CD14-positive monocyte (primary cell): ENCODE measurements around the gene USP28. TPM values are rescaled to one million over a fixed set of nuclear protein-coding genes. Genes with fewer than 3 reads are reported as not detected.

Experiments used
- DNase-seq, 3 donors: peaks; one replicate each; pipeline ENCODE4 v3.0.0-alpha.2; 2011 to 2022
- H2AFZ ChIP-seq: 2 replicates; pipeline ENCODE4 v1.6.0; 2012; ENCODE audit warnings: mild to moderate bottlenecking, low read depth, low read length, inconsistent platforms; ENCODE audit not compliant: insufficient read depth, poor library complexity, severe bottlenecking
- H3K27ac ChIP-seq, 2 donors: 1 replicate in 1 of 2; 2 replicates in 1 of 2; pipeline ENCODE4 v1.5.1; 2012 to 2013; ENCODE audit warnings: low read length in 2 of 2, control low read depth in 1 of 2, inconsistent platforms in 1 of 2, low read depth in 1 of 2, mild to moderate bottlenecking in 1 of 2
- H3K27me3 ChIP-seq, 2 donors: one replicate each; pipeline versions ENCODE4 v1.6.0 to v1.6.1; 2011 to 2013; ENCODE audit warnings: low read length in 2 of 2; ENCODE audit not compliant: control insufficient read depth in 2 of 2, insufficient read depth in 2 of 2
- H3K36me3 ChIP-seq, 2 donors: replicated peaks in 1 of 2; 1 replicate in 1 of 2; 2 replicates in 1 of 2; pipeline versions ENCODE4 v1.5.1 to v1.6.1; 2012 to 2013; ENCODE audit warnings: low read length in 2 of 2, control low read depth in 1 of 2, inconsistent platforms in 1 of 2, mild to moderate bottlenecking in 1 of 2; ENCODE audit not compliant: insufficient read depth in 2 of 2, control insufficient read depth in 1 of 2
- H3K4me1 ChIP-seq, 2 donors: 1 replicate in 1 of 2; 2 replicates in 1 of 2; pipeline versions ENCODE4 v1.5.1 to v1.6.1; 2012 to 2013; ENCODE audit warnings: low read length in 2 of 2, control low read depth in 1 of 2, inconsistent platforms in 1 of 2, mild to moderate bottlenecking in 1 of 2, moderate library complexity in 1 of 2; ENCODE audit not compliant: insufficient read depth in 2 of 2, control insufficient read depth in 1 of 2
- H3K4me2 ChIP-seq: replicated peaks from 2 replicates; pipeline ENCODE3; 2012; ENCODE audit warnings: low read length, moderate library complexity, mild to moderate bottlenecking; ENCODE audit not compliant: poor library complexity, severe bottlenecking; ENCODE audit errors: extremely low read depth
- H3K4me3 ChIP-seq, 3 experiments: fragments of 200-600 bp in 1 of 3; sonication (generic) in 1 of 3; replicated peaks in 1 of 3; 1 replicate in 2 of 3; 2 replicates in 1 of 3; pipeline ENCODE4 v1.5.1; 2011 to 2013; ENCODE audit warnings: low read length in 3 of 3, mild to moderate bottlenecking in 3 of 3, control low read depth in 2 of 3, low read depth in 2 of 3, inconsistent platforms in 1 of 3, moderate library complexity in 1 of 3
- H3K79me2 ChIP-seq: 2 replicates; pipeline ENCODE4 v1.6.0; 2012; ENCODE audit warnings: mild to moderate bottlenecking, control low read depth, inconsistent platforms, low read length, moderate library complexity; ENCODE audit not compliant: insufficient read depth
- H3K9ac ChIP-seq: 2 replicates; pipeline ENCODE4 v1.6.0; 2017; ENCODE audit warnings: low read length, mild to moderate bottlenecking; ENCODE audit not compliant: insufficient read depth, poor library complexity, severe bottlenecking
- H3K9me3 ChIP-seq, 2 donors: replicated peaks in 1 of 2; 1 replicate in 1 of 2; 2 replicates in 1 of 2; pipeline versions ENCODE4 v1.5.1 to v1.6.1; 2012 to 2013; ENCODE audit warnings: low read length in 2 of 2, control low read depth in 1 of 2; ENCODE audit not compliant: control insufficient read depth in 1 of 2, insufficient read depth in 1 of 2
- H4K20me1 ChIP-seq: 2 replicates; pipeline ENCODE4 v1.6.0; 2012; ENCODE audit warnings: mild to moderate bottlenecking, low read length, control low read depth, moderate library complexity; ENCODE audit not compliant: insufficient read depth
- H3K27ac Mint-ChIP-seq, 7 donors: one replicate each; pipeline ENCODE4 v1.8.0; 2020; ENCODE audit warnings: mild to moderate bottlenecking in 7 of 7, mixed read lengths in 7 of 7, moderate library complexity in 6 of 7, inconsistent platforms in 2 of 7
- H3K27me3 Mint-ChIP-seq, 3 donors: one replicate each; pipeline ENCODE4 v1.8.0; 2021 to 2022; ENCODE audit warnings: low read depth in 3 of 3, mild to moderate bottlenecking in 3 of 3, mixed read lengths in 3 of 3, moderate library complexity in 3 of 3, inconsistent platforms in 1 of 3
- H3K36me3 Mint-ChIP-seq, 2 donors: one replicate each; pipeline ENCODE4 v1.8.0; 2020; ENCODE audit warnings: mixed read lengths in 2 of 2, inconsistent platforms in 1 of 2, mild to moderate bottlenecking in 1 of 2
- H3K4me1 Mint-ChIP-seq: one replicate; pipeline ENCODE4 v1.8.0; 2020; ENCODE audit warnings: mild to moderate bottlenecking, mixed read lengths
- H3K4me3 Mint-ChIP-seq, 2 donors: one replicate each; pipeline ENCODE4 v1.8.0; 2020; ENCODE audit warnings: mild to moderate bottlenecking in 2 of 2, mixed read lengths in 2 of 2, moderate library complexity in 1 of 2
- H3K9me3 Mint-ChIP-seq, 7 donors: one replicate each; pipeline ENCODE4 v1.8.0; 2020 to 2022; ENCODE audit warnings: mixed read lengths in 7 of 7, mild to moderate bottlenecking in 6 of 7, moderate library complexity in 6 of 7, inconsistent platforms in 2 of 7
- CTCF ChIP-seq: fragments of 200-600 bp; IDR thresholded peaks from one replicate; pipeline ENCODE4 v1.8.0; 2022; ENCODE audit warnings: antibody characterized with exemption, mild to moderate bottlenecking
- WGBS: methylation state at CpG from one replicate; pipeline ENCODE4 v1.1.5; 2013; ENCODE audit warnings: missing lambda C conversion rate; ENCODE audit not compliant: insufficient coverage; 5-methylcytosine and 5-hydroxymethylcytosine counted together
- intact Hi-C, 2 donors: fragments of 100-400 bp; cut with micrococcal nuclease; formaldehyde crosslinking; loops; one replicate each; pipeline versions ENCODE4 v1.15.0 to v1.15.1; 2023
- polyA plus RNA-seq, 3 donors: library from polyadenylated mRNA; depleted of rRNA in 1 of 3; unstranded in 2 of 3; stranded (reverse) in 1 of 3; fragments of 300-500 nt in 2 of 3; fragments of >200 nt in 1 of 3; fragmentation: Illumina TruSeq in 2 of 3; gene quantifications; 1 replicate in 2 of 3; 2 replicates in 1 of 3; pipeline ENCODE4 v1.2.3, GENCODE V29; 2012 to 2021

The USP28 gene
- polyA plus RNA-seq, 3 donors, result 13.4 to 21.9 (median 17.7) TPM

DNA sequence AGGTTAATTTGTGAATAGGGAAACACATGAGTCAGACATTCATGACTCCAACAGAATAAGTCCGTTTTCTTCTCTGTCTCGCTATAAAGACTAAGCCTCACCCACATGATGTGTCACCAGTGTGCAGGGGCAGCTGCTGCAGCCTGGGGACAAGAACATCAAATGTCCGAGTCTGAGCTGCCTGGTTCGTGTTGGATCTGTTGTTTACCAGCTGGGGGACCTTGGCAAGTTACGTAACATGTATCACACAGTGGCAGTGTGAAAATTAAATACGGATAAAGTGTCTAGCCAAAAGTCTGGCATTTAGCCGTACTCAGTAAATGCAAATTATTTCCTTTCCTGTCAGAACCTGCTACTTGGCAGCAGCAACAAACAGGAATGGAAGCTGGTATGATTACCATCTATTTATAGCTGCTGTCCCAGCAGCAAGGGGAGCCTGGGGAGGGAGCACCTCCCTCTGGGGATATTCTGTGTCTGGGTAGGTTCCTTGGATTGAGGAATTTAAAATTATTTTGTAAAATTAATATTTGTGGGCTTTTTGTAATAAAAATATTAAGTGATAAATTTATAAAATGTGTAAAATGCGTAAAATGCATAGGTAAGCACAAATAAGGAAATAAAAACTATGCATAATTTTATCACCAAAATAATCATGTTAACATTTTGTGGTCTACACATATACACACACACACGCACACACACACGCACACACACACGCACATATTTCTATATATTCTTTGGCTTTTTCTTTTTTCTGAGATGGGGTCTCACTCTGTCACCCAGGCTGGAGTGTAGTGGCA is 97.1 kb downstream of the USP28 start:
- Histone ChIP-seq H3K9me3 (no peaks in the 10 kb centered on the region), H3K4me2 (no peak overlapping the region), H3K27ac (no peak overlapping the region), H4K20me1 (peaks cover 2% of the 10 kb centered on the region), H3K79me2 (peaks cover 3% of the 10 kb centered on the region), H3K4me3 (no peak overlapping the region), H3K27me3 (peaks cover 0 to 7% of the 10 kb centered on the region in 2 donors), H3K4me1 (peaks cover 0 to 1% of the 10 kb centered on the region in 2 donors), H2AFZ (peak overlapping the region; percentile 24), H3K36me3 (no peaks in the 10 kb centered on the region), H3K9ac (no peak overlapping the region)
- peak in 1 of 3 donors; percentile 7 for DNase-seq
- H3K4me3 Mint-ChIP-seq, result no peak overlapping the region
- H3K4me1 Mint-ChIP-seq, result peaks cover 2% of the 10 kb centered on the region
- H3K36me3 Mint-ChIP-seq, result no peaks in the 10 kb centered on the region
- H3K27ac Mint-ChIP-seq, result no peak overlapping the region
- H3K27me3 Mint-ChIP-seq, result peaks cover 7 to 14% (median 12%) of the 10 kb centered on the region in 3 donors
- intact Hi-C loops, result loop anchor here (10.0 kb wide), 2 partner anchors 96 to 464 kb away; partner anchors contain the start of genes TTC12 (in 1 of the 2) and USP28 (in 1 of the 2)
- no peak for TF ChIP-seq CTCF
- H3K9me3 Mint-ChIP-seq, result no peaks in the 10 kb centered on the region
- WGBS, result 27% methylated on average over 4 of the region's 11 CpGs

DNA sequence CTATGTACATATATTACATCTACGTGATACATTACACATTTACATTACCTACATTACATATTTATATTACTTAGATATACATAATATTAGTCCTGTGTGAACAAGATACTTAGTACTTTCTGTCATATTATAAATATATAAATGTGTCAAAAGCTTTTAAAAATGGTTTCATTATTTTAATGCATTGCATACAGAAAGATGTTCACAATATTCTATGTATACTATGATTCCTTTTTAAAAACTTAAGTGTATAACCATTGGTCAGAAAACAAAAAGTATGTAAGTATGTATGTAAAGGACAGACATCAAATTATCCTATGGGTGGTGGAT is 101.2 kb downstream of the USP28 start:
- peaks cover 5 to 13% of the 10 kb centered on the region in 2 donors for H3K36me3 Mint-ChIP-seq
- Histone ChIP-seq H3K4me2 (peak overlapping the region; percentile 98), H3K27ac (peak overlapping the region in 1 of 2 donors; percentile 95), H3K4me3 (peak overlapping the region; percentile 60 to 99 (median 67)), H3K27me3 (no peaks in the 10 kb centered on the region), H3K9me3 (no peaks in the 10 kb centered on the region), H3K4me1 (peaks cover 11 to 14% of the 10 kb centered on the region in 2 donors), H3K9ac (no peak overlapping the region), H4K20me1 (peaks cover 6% of the 10 kb centered on the region), H2AFZ (no peak overlapping the region), H3K79me2 (peaks cover 39% of the 10 kb centered on the region), H3K36me3 (peaks cover 2 to 13% of the 10 kb centered on the region in 2 donors)
- peaks cover 16% of the 10 kb centered on the region for H3K4me1 Mint-ChIP-seq
- peak overlapping the region in 1 of 2 donors; percentile 99 for H3K4me3 Mint-ChIP-seq
- peaks cover 3 to 6% (median 5%) of the 10 kb centered on the region in 3 donors for H3K27me3 Mint-ChIP-seq
- peak overlapping the region in 1 of 7 donors; percentile 95 for H3K27ac Mint-ChIP-seq
- DNase-seq, result no peak
- no peaks in the 10 kb centered on the region for H3K9me3 Mint-ChIP-seq
- TF ChIP-seq CTCF, result peak; percentile 70
- WGBS, result no CpG with 5 or more reads among the region's 1 CpG
- intact Hi-C loops, result loop anchor here (5.0 to 10.0 kb wide), 3 partner anchors 101 to 462 kb away; partner anchors contain the start of genes TTC12 (in 2 of the 2) and USP28 (in 1 of the 2)
